HT-29 (cell line): ENCODE measurements around the gene RNF7. TPM values are rescaled to one million over a fixed set of nuclear protein-coding genes. Genes with fewer than 3 reads are reported as not detected.
"Not testable (repeated sequence)": the region's sequence is repeated elsewhere in the genome, so short reads cannot be mapped to it uniquely, and the experiment has no call there.

Experiments
- DNase-seq: peaks from one replicate; pipeline ENCODE4 v3.0.0-alpha.2; 2015; ENCODE audit warnings: low spot score
- small RNA-seq: library from RNA; depleted of rRNA; stranded (forward); fragments of <200 nt; gene quantifications from one replicate; pipeline ENCODE3, GENCODE V24; 2014
- total RNA-seq: library from RNA; depleted of rRNA; stranded (reverse); fragments of >200 nt; shearing (Covaris generic); gene quantifications from 2 replicates; pipeline ENCODE4 v1.2.3, GENCODE V29; 2014; rRNA removed

RNF7 gene
- total RNA-seq, 1 experiment from 2014 or later = 27.7 TPM

- DNase-seq = peak; percentile 29
These were observed 44.4 kb downstream of the RNF7 start for GRCh38 chr3:141782386-141782932.

- DNase-seq = no peak
These were observed 45.5 kb downstream of the RNF7 start for GRCh38 chr3:141783632-141784031.

- no peak for DNase-seq
These were observed 46.0 kb downstream of the RNF7 start for GRCh38 chr3:141784096-141784495.

GRCh38 chr3:141784531-141784930 is 46.4 kb downstream of the RNF7 start:
- DNase-seq = no peak

GRCh38 chr3:141788149-141788548 is 50.1 kb downstream of the RNF7 start:
- no peak for DNase-seq

- not testable (repeated sequence) for DNase-seq
These were observed 50.7 kb downstream of the RNF7 start for GRCh38 chr3:141788750-141789149.

GRCh38 chr3:141789281-141789680 is 51.2 kb downstream of the RNF7 start:
- no peak for DNase-seq

- no peak for DNase-seq
These were observed 52.1 kb downstream of the RNF7 start for GRCh38 chr3:141790171-141790570.

- no peak for DNase-seq
These were observed 54.4 kb downstream of the RNF7 start for GRCh38 chr3:141792495-141792894.

GRCh38 chr3:141793476-141794260 is 55.6 kb downstream of the RNF7 start:
- no peak for DNase-seq

GRCh38 chr3:141795276-141795675 is 57.2 kb downstream of the RNF7 start:
- no peak for DNase-seq

- no peak for DNase-seq
These were observed 57.6 kb downstream of the RNF7 start for GRCh38 chr3:141795741-141796080.

- no peak for DNase-seq
These were observed 58.2 kb downstream of the RNF7 start for GRCh38 chr3:141796081-141796888.

Small RNA genes within 50 kb of the gene (small RNA-seq; reads per million reads assigned to genes)
- gene AC112771.1 = not detected

Other genes starting within 250 kb of the RNF7 start
- gene GRK7, start 25.1 kb downstream of the RNF7 start, total RNA-seq = 0.03 TPM in 1 of 2 replicates, not detected in the other
- 25.5 and 35.7 TPM in 2 replicates for gene ATP1B3, start 138.3 kb downstream of the RNF7 start, total RNA-seq